HepG2 (cell line): ENCODE data around the gene GPN2. TPM values are rescaled to one million over a fixed set of nuclear protein-coding genes. Genes with fewer than 3 reads are reported as not detected.

Source experiments
- CC2D1A ChIP-seq: sonication (generic); formaldehyde crosslinking; IDR thresholded peaks from 2 replicates; pipeline ENCODE4 v1.8.1; 2023; ENCODE audit warnings: mild to moderate bottlenecking, missing genetic modification reagents
- ETV5 ChIP-seq: IDR thresholded peaks from 2 replicates; pipeline ENCODE4 v1.6.1; 2018; ENCODE audit warnings: missing biosample characterization, missing genetic modification reagents, inconsistent platforms, borderline replicate concordance
- HOMEZ ChIP-seq: IDR thresholded peaks from 2 replicates; pipeline ENCODE4 v1.6.1; 2016; ENCODE audit warnings: low read depth
- JUND ChIP-seq: sonication (generic); formaldehyde crosslinking; IDR thresholded peaks from 2 replicates; pipeline ENCODE4 v1.8.0; 2022; ENCODE audit warnings: mild to moderate bottlenecking, missing genetic modification reagents
- KDM2A ChIP-seq: sonication (generic); formaldehyde crosslinking; IDR thresholded peaks from 2 replicates; pipeline ENCODE4 v1.4.0; 2020; ENCODE audit warnings: low read depth, missing genetic modification reagents, borderline replicate concordance
- MAFK ChIP-seq, 2 experiments: IDR thresholded peaks in 1 of 2; conservative IDR thresholded peaks in 1 of 2; 2 replicates each; pipeline ENCODE4 v1.6.1; 2011; ENCODE audit warnings: improper control_type of control experiment in 2 of 2, low read length in 2 of 2
- MIER3 ChIP-seq: IDR thresholded peaks from 2 replicates; pipeline ENCODE4 v1.6.1; 2016; ENCODE audit warnings: missing compliant biosample characterization, borderline replicate concordance
- MTF1 ChIP-seq: sonication (generic); formaldehyde crosslinking; IDR thresholded peaks from 2 replicates; pipeline ENCODE4 v1.5.0; 2020; ENCODE audit warnings: missing genetic modification reagents
- MYC ChIP-seq: sonication (generic); formaldehyde crosslinking; IDR thresholded peaks from 2 replicates; pipeline ENCODE4 v1.9.0; 2021; ENCODE audit warnings: missing genetic modification reagents, borderline replicate concordance
- PRDM4 ChIP-seq: sonication (generic); formaldehyde crosslinking; IDR thresholded peaks from 2 replicates; pipeline ENCODE4 v1.9.0; 2021; ENCODE audit warnings: missing genetic modification reagents, borderline replicate concordance
- REST ChIP-seq, 2 experiments: IDR thresholded peaks; 2 replicates each; pipeline ENCODE4 v1.6.1; 2011 to 2012; ENCODE audit warnings: low read length in 2 of 2, borderline replicate concordance in 1 of 2, low read depth in 1 of 2, mild to moderate bottlenecking in 1 of 2, moderate library complexity in 1 of 2
- RFX1 ChIP-seq: fragments of 450-650 bp; IDR thresholded peaks from 2 replicates; pipeline ENCODE4 v1.6.1; 2017
- SMAD3 ChIP-seq: sonication (generic); formaldehyde crosslinking; IDR thresholded peaks from 2 replicates; pipeline ENCODE4 v1.4.0; 2020; ENCODE audit warnings: missing genetic modification reagents
- TBX3 ChIP-seq: fragments of 450-650 bp; IDR thresholded peaks from 2 replicates; pipeline ENCODE4 v1.6.1; 2017; ENCODE audit warnings: antibody characterized with exemption, mild to moderate bottlenecking, inconsistent platforms, borderline replicate concordance
- ZC3H13 ChIP-seq: sonication (generic); formaldehyde crosslinking; IDR thresholded peaks from 2 replicates; pipeline ENCODE4 v1.8.1; 2023; ENCODE audit warnings: mild to moderate bottlenecking, missing genetic modification reagents, moderate library complexity
- ZC3H4 ChIP-seq: sonication (generic); formaldehyde crosslinking; IDR thresholded peaks from 2 replicates; pipeline ENCODE4 v1.4.0; 2020; ENCODE audit warnings: missing genetic modification reagents, borderline replicate concordance
- ZNF33A ChIP-seq: sonication (generic); formaldehyde crosslinking; IDR thresholded peaks from 2 replicates; pipeline ENCODE4 v1.5.1; 2020; ENCODE audit warnings: missing genetic modification reagents, mild to moderate bottlenecking, moderate library complexity, borderline replicate concordance
- ZNF724P ChIP-seq: sonication (generic); formaldehyde crosslinking; IDR thresholded peaks from 2 replicates; pipeline ENCODE4 v1.8.0; 2022; ENCODE audit warnings: missing genetic modification reagents, borderline replicate concordance
- ZNF776 ChIP-seq: sonication (generic); formaldehyde crosslinking; IDR thresholded peaks from 2 replicates; pipeline ENCODE4 v1.4.0; 2020; ENCODE audit warnings: mild to moderate bottlenecking, missing genetic modification reagents
- ZNF816 ChIP-seq: sonication (generic); formaldehyde crosslinking; IDR thresholded peaks from 2 replicates; pipeline ENCODE4 v1.8.0; 2022; ENCODE audit warnings: missing genetic modification reagents, mild to moderate bottlenecking, borderline replicate concordance
- polyA plus RNA-seq, 8 experiments: library from polyadenylated mRNA; depleted of rRNA in 3 of 8; stranded (reverse) in 7 of 8; unstranded in 1 of 8; fragments of >200 nt; fragmentation: Illumina TruSeq in 4 of 8; extraction: Trizol in 4 of 8; gene quantifications; 2 replicates each; pipeline versions ENCODE4 v1.2.1 to v1.2.3, GENCODE V29; 2011 to 2016; ENCODE audit warnings: low read depth in 4 of 8, missing spikeins in 1 of 8, mixed read lengths in 1 of 8; ENCODE audit not compliant: insufficient read depth in 1 of 8
- total RNA-seq, 5 experiments: library from RNA; depleted of rRNA; stranded (reverse); fragments of >200 nt; fragmentation: Illumina TruSeq; extraction: Trizol; gene quantifications; 2 replicates each; pipeline ENCODE4 v1.2.3, GENCODE V29; 2016; ENCODE audit warnings: low read depth in 1 of 5
- TF ChIP-seq, protein P1 (sequence below): IDR thresholded peaks from 2 replicates; pipeline ENCODE4 v1.6.1; 2016; ENCODE audit warnings: missing genetic modification reagents, missing compliant biosample characterization

Gene GPN2
- total and polyA plus RNA-seq, 2 of the 13 experiments (the other 11 are each of a cell fraction or from before 2014, with no cell fraction given), result 19.3 to 38.9 TPM

GRCh38 chr1:26910343-26911160 lies 20.5 kb upstream of the GPN2 start (continued):
- TF ChIP-seq HOMEZ (CRISPR knock-in tag), result peak; percentile 36; the same call in 1 of the 2 replicates
- TF ChIP-seq RFX1, result peak; percentile 86
- TF ChIP-seq MAFK (conservative IDR thresholded peaks at IDR 0.05 in 1 of 2, IDR thresholded peaks at IDR 0.05 in 1 of 2; ENCODE audit: low read length in 2 of 2), result no peak
- TF ChIP-seq ETV5 (CRISPR knock-in tag), result peak; percentile 97
- peak; percentile 63; the same call in 1 of the 2 replicates for TF ChIP-seq ZNF776 (CRISPR knock-in tag)
- TF ChIP-seq, protein P1, sequence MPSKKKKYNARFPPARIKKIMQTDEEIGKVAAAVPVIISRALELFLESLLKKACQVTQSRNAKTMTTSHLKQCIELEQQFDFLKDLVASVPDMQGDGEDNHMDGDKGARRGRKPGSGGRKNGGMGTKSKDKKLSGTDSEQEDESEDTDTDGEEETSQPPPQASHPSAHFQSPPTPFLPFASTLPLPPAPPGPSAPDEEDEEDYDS (CRISPR knock-in tag), result peak; percentile 87; the same call in 1 of the 2 replicates
- TF ChIP-seq MTF1, result no peak
- 0 out of 2 replicates have a peak, but pooled peaks have one; percentile 56 for TF ChIP-seq TBX3
- TF ChIP-seq PRDM4 (CRISPR knock-in tag), result no peak
- TF ChIP-seq JUND (CRISPR knock-in tag), result peak; percentile 31; the same call in 1 of the 2 replicates
- peak; percentile 20; the same call in 1 of the 2 replicates for TF ChIP-seq ZNF33A
- peak; percentile 72; the same call in 1 of the 2 replicates for TF ChIP-seq SMAD3 (CRISPR knock-in tag)
- peak; percentile 88; the same call in 1 of the 2 replicates for TF ChIP-seq ZNF724P (CRISPR knock-in tag)
- TF ChIP-seq CC2D1A, result no peak
- TF ChIP-seq ZC3H4 (CRISPR knock-in tag), result peak; percentile 35
- peak; percentile 57; the same call in 1 of the 2 replicates for TF ChIP-seq MYC (CRISPR knock-in tag)
- TF ChIP-seq MIER3 (CRISPR knock-in tag), result peak; percentile 83; the same call in 1 of the 2 replicates
- no peak for TF ChIP-seq ZNF816
- peak in 1 of 2 experiments; percentile 65; a peak in 1 of 4 replicates for TF ChIP-seq REST (IDR thresholded peaks at IDR 0.05; ENCODE audit: borderline replicate concordance in 1 of 2, low read depth in 1 of 2, low read length in 2 of 2)
- TF ChIP-seq KDM2A (CRISPR knock-in tag), result peak; percentile 26
- peak; percentile 98 for TF ChIP-seq ZC3H13
